Body of pancreas (tissue), 4 donors: ENCODE results near the gene ZBTB24.

Experiments used
- CTCF ChIP-seq, 7 experiments: fragments of 450-650 bp in 4 of 7; fragments of 200-600 bp in 3 of 7; sonication (generic) in 3 of 7; IDR thresholded peaks; one replicate each; pipeline ENCODE4 v1.5.1; 2016 to 2019; ENCODE audit warnings: antibody characterized with exemption in 7 of 7
- POLR2A ChIP-seq, 3 donors: fragments of 450-650 bp; IDR thresholded peaks; one replicate each; pipeline ENCODE4 v1.6.1; 2016; ENCODE audit warnings: antibody characterized with exemption in 3 of 3, mild to moderate bottlenecking in 2 of 3

GRCh38 chr6:109488001-109488400 is 5.0 kb upstream of the ZBTB24 start:
- TF ChIP-seq POLR2A (IDR thresholded peaks at IDR 0.05): no peak
- TF ChIP-seq CTCF (IDR thresholded peaks at IDR 0.05): no peak
